Activated CD8-positive, alpha-beta memory T cell treated with anti-CD3 and anti-CD28 coated beads for 48 hours (primary cell): Measurements from ENCODE around the gene NEU1.
"Not testable (repeated sequence)": the region's sequence is repeated elsewhere in the genome, so short reads cannot be mapped to it uniquely, and the experiment has no call there.

Experiments used
- DNase-seq, 3 experiments: peaks; one replicate each; pipeline ENCODE4 v3.0.0-alpha.2; 2020; ENCODE audit warnings: low read depth in 2 of 3, low spot score in 2 of 3

NEU1 gene

GRCh38 chr6:31862344-31863235 lies at the start of gene NEU1:
Gene NEU1 (minus strand): TSS chr6:31862821. CDS start chr6:31862776, 45 bp downstream.
- DNase-seq: peak; percentile 87 to 97 (median 93)

GRCh38 chr6:31911826-31912585 lies 49.4 kb upstream of the NEU1 start:
- DNase-seq: no peak

GRCh38 chr6:31909298-31909697 lies 46.7 kb upstream of the NEU1 start:
- not testable (repeated sequence) for DNase-seq

- no peak for DNase-seq
These were observed 46.2 kb upstream of the NEU1 start for GRCh38 chr6:31908791-31909190.

GRCh38 chr6:31908255-31908654 lies 45.6 kb upstream of the NEU1 start:
- DNase-seq: not testable (repeated sequence)

GRCh38 chr6:31907158-31907813 lies 44.7 kb upstream of the NEU1 start:
- DNase-seq: no peak

- DNase-seq: not testable (repeated sequence)
These were observed 44.1 kb upstream of the NEU1 start for GRCh38 chr6:31906727-31907126.

- no peak for DNase-seq
These were observed 43.5 kb upstream of the NEU1 start for GRCh38 chr6:31906122-31906521.

GRCh38 chr6:31905041-31905440 lies 42.4 kb upstream of the NEU1 start:
- no peak for DNase-seq

GRCh38 chr6:31903957-31904356 lies 41.3 kb upstream of the NEU1 start:
- no peak for DNase-seq

- DNase-seq: peak; percentile 55 to 77 (median 63)
These were observed 39.5 kb upstream of the NEU1 start, which contains the start of gene ZBTB12 for GRCh38 chr6:31901953-31902643. Gene ZBTB12 (minus strand): TSS chr6:31902086. CDS start chr6:31901305, 781 bp downstream.

GRCh38 chr6:31901415-31901952 lies 38.9 kb upstream of the NEU1 start:
- peak in 1 of 3 experiments; percentile 35 for DNase-seq

- no peak for DNase-seq
These were observed 38.3 kb upstream of the NEU1 start for GRCh38 chr6:31900917-31901414.

GRCh38 chr6:31899882-31900722 lies 37.5 kb upstream of the NEU1 start:
- DNase-seq: no peak

GRCh38 chr6:31899215-31899614 lies 36.6 kb upstream of the NEU1 start:
- DNase-seq: no peak

GRCh38 chr6:31898383-31899011 lies 35.9 kb upstream of the NEU1 start:
- DNase-seq: no peak

- peak; percentile 65 to 79 (median 69) for DNase-seq
These were observed 35.2 kb upstream of the NEU1 start, which contains the start of gene EHMT2 for GRCh38 chr6:31897612-31898382. Gene EHMT2 (minus strand): TSS chr6:31897698. CDS start chr6:31897677, 21 bp downstream.
